ENCODE results near the gene KLF3. TPM values are rescaled to one million over a fixed set of nuclear protein-coding genes. Genes with fewer than 3 reads are reported as not detected.
A peak's percentile ranks its signal among the peaks of the same experiment; 100 is the strongest.

KLF3 gene
- total RNA-seq, 2 experiments from 2014 or later = 8.1 to 8.3 TPM

DNA sequence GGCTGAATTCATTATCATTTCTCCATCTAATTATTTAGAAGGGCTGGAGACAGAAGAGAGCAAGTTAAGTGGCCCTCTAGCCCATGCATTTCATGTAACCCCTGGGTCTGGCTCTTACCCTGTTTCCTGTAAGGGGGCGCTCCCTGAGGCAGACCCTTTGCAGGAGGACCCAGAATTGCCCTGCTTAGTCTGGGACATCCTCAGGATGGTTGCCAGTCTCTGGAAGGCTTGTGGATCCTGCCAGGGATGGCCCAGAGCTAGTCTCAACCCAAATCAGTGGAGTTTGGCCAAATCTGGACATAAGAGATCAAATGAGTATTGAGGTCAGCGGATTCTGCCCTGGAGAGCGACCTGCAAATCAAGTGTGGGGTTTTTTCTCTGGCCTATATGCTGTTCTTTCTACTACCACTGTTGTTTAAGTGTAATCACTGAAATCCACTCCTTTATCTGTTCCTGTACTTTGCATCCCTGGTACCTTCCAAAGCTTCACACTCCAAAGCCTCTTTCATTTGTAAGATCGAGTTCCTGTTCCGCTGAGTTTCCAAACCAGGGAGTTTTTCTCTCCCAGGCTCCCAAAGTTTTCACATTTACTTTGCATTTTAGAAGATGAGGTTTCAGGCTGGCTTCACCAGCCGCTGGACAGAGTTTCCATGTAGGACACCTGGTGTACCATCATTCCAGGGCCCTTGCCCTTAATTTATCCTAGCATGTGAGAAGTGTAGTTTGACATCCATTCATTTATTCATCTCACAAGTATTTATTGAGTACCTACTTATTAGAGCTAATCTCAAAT lies 6.3 kb downstream of the KLF3 start:
- ChIA-PET POLR2A (no interaction called here), CTCF (interaction anchor here (2.9 kb wide), 2 partner anchors 351 to 491 kb away, joined by 17 read pairs; no protein-coding TSS in a partner anchor)
- H3K4me3 Mint-ChIP-seq = no peak overlapping the region

DNA sequence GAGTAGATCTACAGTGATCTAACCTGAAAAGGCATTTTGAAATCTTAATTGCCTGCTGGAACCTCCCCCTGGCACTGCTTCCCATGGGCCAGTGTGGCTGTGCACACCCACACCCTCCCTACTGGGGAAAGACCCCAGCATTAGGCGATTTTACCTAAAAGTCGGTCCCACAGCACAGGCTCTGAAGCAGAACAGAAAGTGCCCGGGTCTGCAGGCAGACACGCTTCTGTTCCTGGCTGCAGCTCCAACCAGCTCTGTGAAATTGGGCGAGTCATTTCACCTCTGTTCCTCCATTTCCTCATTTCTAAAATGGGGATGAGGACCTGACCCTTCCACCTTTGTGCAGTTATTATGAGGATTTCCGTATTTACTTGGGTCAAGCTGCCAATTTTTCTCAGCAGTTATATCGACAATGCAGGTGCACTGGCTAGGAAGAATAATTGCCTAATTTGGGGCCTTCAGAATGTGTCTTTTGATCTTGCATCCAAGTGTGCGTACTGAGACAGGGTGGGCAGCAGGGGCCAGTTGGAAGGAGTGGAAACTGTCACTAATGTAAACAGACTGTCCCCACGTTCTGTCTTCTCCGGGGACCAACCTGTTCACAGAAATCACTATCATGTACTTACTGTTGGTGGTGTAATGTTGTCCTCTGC lies 7.1 kb downstream of the KLF3 start:
- H3K36me3 Mint-ChIP-seq (ENCODE audit: low read depth) = no peaks in the 10 kb centered on the region
- no peak for DNase-seq
- CTCF ChIA-PET = interaction anchor here (1.2 to 2.9 kb wide), 3 partner anchors 352 to 491 kb away, joined by 5 to 17 read pairs (median 17); no protein-coding TSS in a partner anchor
- H3K27me3 Mint-ChIP-seq (ENCODE audit: low read depth) = no peaks in the 10 kb centered on the region
- POLR2A ChIA-PET = no interaction called here
- peaks cover 82% of the 10 kb centered on the region for H3K4me1 Mint-ChIP-seq (ENCODE audit: low read depth)
- no peaks in the 10 kb centered on the region for H3K9me3 Mint-ChIP-seq (ENCODE audit: insufficient read depth)
- no peak for ATAC-seq
- H3K27ac Mint-ChIP-seq = no peak overlapping the region
- H3K4me3 Mint-ChIP-seq = no peak overlapping the region

More for the DNA sequence above, 6.3 kb downstream of the KLF3 start:
- Mint-ChIP-seq H3K9me3 (ENCODE audit: insufficient read depth) (no peaks in the 10 kb centered on the region), H3K27ac (no peak overlapping the region), H3K4me1 (ENCODE audit: low read depth) (peaks cover 83% of the 10 kb centered on the region), H3K36me3 (ENCODE audit: low read depth) (no peaks in the 10 kb centered on the region), H3K27me3 (ENCODE audit: low read depth) (no peaks in the 10 kb centered on the region)
- ATAC-seq = no peak
- no peak for DNase-seq

DNA sequence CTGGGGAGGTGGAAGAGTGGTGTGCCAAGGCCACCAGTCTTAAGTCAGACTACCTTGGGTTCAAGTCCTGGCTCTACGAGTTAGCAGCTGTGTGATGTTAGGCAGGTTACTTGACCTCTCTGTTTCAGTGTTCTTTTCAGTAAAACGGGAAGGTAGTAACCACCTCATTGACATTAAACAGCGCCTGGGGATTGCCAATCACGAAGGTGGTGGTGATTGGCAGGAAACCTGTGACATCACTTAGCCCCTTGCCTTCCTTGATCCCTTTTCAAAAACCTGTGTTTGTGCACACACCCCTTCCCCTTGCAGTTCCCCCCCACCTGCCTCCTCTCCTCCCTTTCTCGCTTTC lies 7.6 kb downstream of the KLF3 start:
- peaks cover 77% of the 10 kb centered on the region for H3K4me1 Mint-ChIP-seq (ENCODE audit: low read depth)
- no peaks in the 10 kb centered on the region for H3K36me3 Mint-ChIP-seq (ENCODE audit: low read depth)
- DNase-seq (no peak), ATAC-seq (no peak)
- POLR2A ChIA-PET = no interaction called here
- H3K4me3 Mint-ChIP-seq = no peak overlapping the region
- H3K27me3 Mint-ChIP-seq (ENCODE audit: low read depth) = no peaks in the 10 kb centered on the region
- CTCF ChIA-PET = interaction anchor here (1.2 to 2.9 kb wide), 3 partner anchors 353 to 492 kb away, joined by 5 to 17 read pairs (median 17); no protein-coding TSS in a partner anchor
- no peaks in the 10 kb centered on the region for H3K9me3 Mint-ChIP-seq (ENCODE audit: insufficient read depth)
- H3K27ac Mint-ChIP-seq = no peak overlapping the region

DNA sequence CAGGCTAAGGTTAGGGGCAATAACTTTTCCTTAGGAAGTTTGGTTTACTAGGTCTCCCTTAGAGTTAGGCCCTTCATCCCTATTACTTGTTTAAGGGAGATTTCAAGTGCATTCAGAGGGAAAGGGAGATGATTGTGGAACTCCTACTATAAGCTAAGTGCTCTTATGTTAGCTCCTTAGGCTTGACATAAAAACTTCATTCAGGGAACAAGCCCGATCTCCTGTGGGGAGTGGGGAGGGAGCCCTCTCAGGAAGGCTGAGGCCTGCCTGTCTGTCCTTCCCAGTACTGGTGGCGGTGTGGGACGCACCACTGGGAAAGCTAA lies 8.0 kb downstream of the KLF3 start:
- ATAC-seq = no peak
- CTCF ChIA-PET = interaction anchor here (1.2 to 2.9 kb wide), 3 partner anchors 353 to 492 kb away, joined by 5 to 17 read pairs (median 17); no protein-coding TSS in a partner anchor
- peaks cover 72% of the 10 kb centered on the region for H3K4me1 Mint-ChIP-seq (ENCODE audit: low read depth)
- no peaks in the 10 kb centered on the region for H3K9me3 Mint-ChIP-seq (ENCODE audit: insufficient read depth)
- peak overlapping the region; percentile 67 for H3K27ac Mint-ChIP-seq
- H3K36me3 Mint-ChIP-seq (ENCODE audit: low read depth) = no peaks in the 10 kb centered on the region
- H3K27me3 Mint-ChIP-seq (ENCODE audit: low read depth) = no peaks in the 10 kb centered on the region
- no peak overlapping the region for H3K4me3 Mint-ChIP-seq
- DNase-seq = no peak
- POLR2A ChIA-PET = no interaction called here

DNA sequence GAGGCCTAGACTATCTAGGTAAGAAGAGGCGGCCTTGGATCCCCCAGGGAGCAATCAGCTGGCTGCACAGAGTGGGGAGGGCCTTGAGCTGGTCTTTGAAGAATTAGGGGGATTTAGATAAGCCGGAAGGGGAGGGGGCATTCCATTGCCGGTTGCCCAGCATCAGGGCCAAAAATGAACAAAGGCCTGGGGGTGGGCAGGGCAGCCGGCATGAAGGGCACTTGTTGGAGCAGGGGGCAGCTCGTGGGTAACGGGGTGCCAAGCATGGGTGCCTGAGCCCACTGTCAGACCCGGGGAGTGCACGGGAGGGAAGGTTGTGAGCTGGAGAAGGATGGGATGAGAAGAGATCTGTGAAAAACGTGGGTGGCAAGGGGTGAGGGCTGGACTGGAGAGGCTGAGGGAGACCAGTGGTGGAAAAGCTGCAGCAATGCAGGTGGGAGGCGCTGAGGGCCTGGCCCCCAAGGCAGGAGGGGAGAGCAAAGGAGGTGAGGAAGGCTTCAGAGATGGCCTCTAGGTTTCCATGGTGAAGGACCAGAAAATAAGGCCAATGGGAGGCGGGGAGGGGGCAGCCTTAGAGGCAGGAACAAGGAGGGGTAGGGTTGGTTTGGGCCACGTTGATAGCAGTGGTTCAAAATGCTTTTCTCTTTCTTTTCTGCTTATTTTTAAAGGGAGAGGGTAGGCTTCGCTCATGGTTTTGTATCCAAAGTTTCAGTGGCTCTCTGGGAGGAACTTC lies 8.6 kb downstream of the KLF3 start:
- Mint-ChIP-seq H3K36me3 (ENCODE audit: low read depth) (no peaks in the 10 kb centered on the region), H3K9me3 (ENCODE audit: insufficient read depth) (no peaks in the 10 kb centered on the region), H3K4me1 (ENCODE audit: low read depth) (peaks cover 70% of the 10 kb centered on the region), H3K27me3 (ENCODE audit: low read depth) (no peaks in the 10 kb centered on the region), H3K4me3 (no peak overlapping the region), H3K27ac (peak overlapping the region; percentile 67)
- DNase-seq = no peak
- POLR2A ChIA-PET = no interaction called here
- ATAC-seq = no peak
- CTCF ChIA-PET = interaction anchor here (1.2 to 2.9 kb wide), 3 partner anchors 354 to 493 kb away, joined by 5 to 17 read pairs (median 17); no protein-coding TSS in a partner anchor

DNA sequence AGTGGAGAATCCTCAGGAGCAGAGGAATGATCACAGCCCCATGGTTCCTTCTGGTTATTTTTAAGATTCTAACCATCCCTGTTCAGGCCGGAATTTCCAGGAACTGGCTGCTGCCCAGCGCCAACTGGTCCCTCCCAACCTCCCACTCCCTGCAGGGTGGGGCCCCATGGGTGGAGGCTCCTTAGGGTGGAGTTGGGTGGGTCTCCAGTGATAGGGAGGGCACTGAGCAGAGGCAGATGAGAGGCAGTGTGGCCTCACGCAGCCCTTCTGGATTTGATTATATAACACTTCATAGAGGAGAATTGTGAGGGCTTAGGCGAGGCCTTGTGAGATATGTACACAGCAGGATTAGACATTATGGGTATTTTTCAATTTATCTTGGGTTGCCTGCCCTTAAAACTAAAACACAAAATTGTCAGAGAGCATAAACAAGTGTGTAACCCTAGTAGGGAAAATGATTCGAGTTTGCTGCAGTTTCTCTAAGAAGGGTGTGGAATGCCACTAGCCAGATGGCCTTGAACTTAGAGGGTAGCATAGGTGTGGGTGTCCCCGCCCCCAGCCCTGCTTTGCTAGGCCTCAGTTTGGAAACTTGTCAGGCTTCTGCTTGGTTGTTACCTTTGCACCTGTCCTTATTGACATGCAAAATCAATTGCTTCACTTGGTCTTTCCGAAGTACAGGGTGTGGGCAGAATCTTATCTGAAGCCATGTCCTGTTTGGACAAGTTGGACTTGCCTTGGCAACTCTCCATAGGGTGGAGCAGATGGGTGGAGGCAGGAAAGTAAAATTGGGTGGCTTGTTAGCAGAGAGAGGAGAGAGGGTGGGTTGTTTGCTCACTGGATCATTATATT lies 9.4 kb downstream of the KLF3 start:
- no peak for ATAC-seq
- Mint-ChIP-seq H3K27me3 (ENCODE audit: low read depth) (no peaks in the 10 kb centered on the region), H3K9me3 (ENCODE audit: insufficient read depth) (no peaks in the 10 kb centered on the region), H3K4me1 (ENCODE audit: low read depth) (peaks cover 71% of the 10 kb centered on the region), H3K36me3 (ENCODE audit: low read depth) (no peaks in the 10 kb centered on the region), H3K27ac (peak overlapping the region; percentile 6), H3K4me3 (no peak overlapping the region)
- POLR2A ChIA-PET = no interaction called here
- no peak for DNase-seq
- CTCF ChIA-PET = interaction anchor here (2.0 to 6.1 kb wide), 6 partner anchors 354 to 541 kb away, joined by 9 to 192 read pairs (median 17); no protein-coding TSS in a partner anchor

DNA sequence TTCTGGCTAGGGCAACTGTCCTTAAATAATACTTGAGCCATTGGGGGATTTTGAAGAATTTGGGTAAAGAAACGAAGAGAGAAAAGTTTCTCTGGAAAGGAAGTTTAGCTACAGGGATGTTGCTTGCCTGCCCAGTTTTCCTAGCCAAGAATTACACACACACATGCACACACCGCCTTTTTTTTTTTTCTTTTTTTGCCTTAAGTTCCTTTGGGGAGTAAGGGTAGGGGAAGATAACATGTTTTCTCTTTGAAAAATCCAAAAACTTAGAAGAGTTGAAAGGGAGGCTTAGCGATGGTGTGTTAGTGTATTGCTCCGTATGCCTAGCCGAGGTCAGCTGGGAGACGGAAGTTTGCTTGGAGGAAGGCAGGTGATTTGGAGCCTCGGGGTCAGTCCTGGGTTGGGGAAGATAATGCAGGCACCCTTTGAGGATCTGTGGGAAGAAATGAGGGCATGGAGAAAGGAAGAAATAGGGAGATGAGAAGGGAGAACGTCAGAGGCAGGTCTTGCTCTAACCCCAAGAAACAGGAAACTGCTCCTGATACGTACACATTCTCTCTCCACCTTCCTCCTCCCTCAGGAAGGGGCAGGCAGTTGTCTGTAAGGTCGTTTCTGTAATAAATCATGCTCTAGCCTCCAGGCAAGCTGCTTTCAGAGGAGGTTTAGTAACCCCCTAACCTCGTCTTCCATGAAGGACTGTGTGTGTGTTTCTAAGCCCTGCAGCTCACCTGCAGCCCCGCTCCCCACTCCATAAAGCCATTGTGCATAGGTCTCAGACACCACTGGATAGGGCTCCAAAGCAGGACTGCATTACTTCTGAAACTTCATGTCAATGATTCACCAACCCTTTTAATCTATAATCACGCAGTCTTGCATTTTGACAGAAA lies 10.5 kb downstream of the KLF3 start:
- no peak for DNase-seq
- Mint-ChIP-seq H3K4me3 (peak overlapping the region; percentile 26), H3K27ac (peak overlapping the region; percentile 51), H3K9me3 (ENCODE audit: insufficient read depth) (no peaks in the 10 kb centered on the region), H3K36me3 (ENCODE audit: low read depth) (no peaks in the 10 kb centered on the region), H3K4me1 (ENCODE audit: low read depth) (peaks cover 62% of the 10 kb centered on the region), H3K27me3 (ENCODE audit: low read depth) (no peaks in the 10 kb centered on the region)
- no peak for ATAC-seq
- ChIA-PET POLR2A (interaction anchor here (1.0 kb wide), 1 partner anchor 354 kb away, joined by 5 read pairs; no protein-coding TSS in a partner anchor), CTCF (interaction anchor here (0.6 to 6.1 kb wide), 44 partner anchors 7 to 615 kb away, joined by 3 to 192 read pairs (median 4); partner anchors contain the start of gene TLR10)

DNA sequence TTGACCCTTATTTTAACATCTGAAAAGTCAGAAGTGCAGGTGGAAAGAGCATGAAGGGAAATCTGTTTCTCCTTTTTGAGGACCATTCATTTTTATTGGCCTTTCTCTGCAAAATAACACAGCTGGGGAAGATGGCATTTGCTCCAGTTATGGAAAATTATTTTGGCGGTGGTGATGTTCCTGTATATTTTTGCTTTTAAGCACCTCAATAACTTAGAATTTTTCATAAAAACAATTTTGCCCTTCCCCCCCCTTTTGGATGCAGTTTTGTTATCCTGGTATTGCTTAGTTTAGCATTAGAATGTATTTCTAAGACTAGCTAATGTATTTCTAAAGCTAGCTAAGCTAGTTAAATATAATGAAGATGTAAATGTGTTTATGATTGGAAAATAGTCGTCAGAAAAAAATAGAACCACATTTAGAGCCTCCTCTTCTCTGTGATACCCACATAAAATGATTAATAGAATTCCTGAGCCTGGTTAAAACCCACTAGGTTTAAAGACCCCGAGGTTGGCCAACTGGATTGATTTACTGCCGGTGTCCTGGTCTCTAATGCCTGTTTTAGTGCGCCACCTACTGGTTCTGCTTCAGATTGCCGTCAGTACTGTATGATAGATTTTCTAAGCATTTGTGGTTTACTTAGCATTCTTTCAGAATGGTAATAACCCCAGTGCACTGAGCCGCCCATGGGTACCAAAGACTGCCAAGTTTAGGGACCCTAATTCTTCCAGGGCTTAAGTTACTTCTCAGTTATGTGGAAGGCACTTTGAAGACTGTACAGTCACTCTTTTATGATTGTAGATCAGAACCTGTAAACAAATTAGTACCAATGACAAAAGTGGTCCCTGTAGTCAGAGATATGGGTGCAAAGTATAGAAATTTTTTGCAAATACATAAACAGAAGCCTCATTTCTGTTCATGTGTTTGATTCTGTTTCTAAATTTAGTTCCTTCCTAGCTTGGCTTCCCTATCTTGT lies 11.4 kb downstream of the KLF3 start:
- no peaks in the 10 kb centered on the region for H3K27me3 Mint-ChIP-seq (ENCODE audit: low read depth)
- peak; percentile 77 for ATAC-seq
- H3K9me3 Mint-ChIP-seq (ENCODE audit: insufficient read depth) = no peaks in the 10 kb centered on the region
- H3K36me3 Mint-ChIP-seq (ENCODE audit: low read depth) = peaks cover 2% of the 10 kb centered on the region
- no peak overlapping the region for H3K27ac Mint-ChIP-seq
- H3K4me3 Mint-ChIP-seq = no peak overlapping the region
- DNase-seq = peak; percentile 90
- CTCF ChIA-PET = interaction anchor here (0.6 to 6.1 kb wide), 45 partner anchors 8 to 616 kb away, joined by 3 to 192 read pairs (median 4); partner anchors contain the start of gene TLR10
- peaks cover 61% of the 10 kb centered on the region for H3K4me1 Mint-ChIP-seq (ENCODE audit: low read depth)
- POLR2A ChIA-PET = interaction anchor here (1.0 to 1.6 kb wide), 2 partner anchors 355 to 495 kb away, joined by 3 to 5 read pairs; no protein-coding TSS in a partner anchor

DNA sequence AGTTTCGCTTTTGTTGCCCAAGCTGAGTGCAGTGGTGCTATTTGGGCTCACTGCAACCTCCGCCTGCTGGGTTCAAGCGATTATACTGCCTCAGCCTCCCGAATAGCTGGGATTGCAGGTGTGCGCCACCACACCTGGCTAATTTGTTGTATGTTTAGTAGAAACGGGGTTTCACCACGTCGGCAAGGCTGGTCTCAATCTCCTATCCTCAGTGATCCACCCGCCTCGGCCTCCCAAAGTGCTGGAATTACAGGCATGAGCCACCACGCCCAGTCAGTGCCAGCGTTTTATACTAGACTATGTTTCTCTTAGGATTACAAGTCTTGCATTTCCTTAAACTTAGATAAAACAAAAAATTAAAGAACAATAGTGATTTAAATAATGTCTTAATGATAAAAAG lies 13.0 kb downstream of the KLF3 start:
- H3K4me3 Mint-ChIP-seq = no peak overlapping the region
- ChIA-PET CTCF (interaction anchor here (0.8 to 6.1 kb wide), 7 partner anchors 9 to 498 kb away, joined by 3 to 192 read pairs (median 17); no protein-coding TSS in a partner anchor), POLR2A (interaction anchor here (1.6 kb wide), 1 partner anchor 497 kb away, joined by 3 read pairs; no protein-coding TSS in a partner anchor)
- ATAC-seq = no peak
- no peaks in the 10 kb centered on the region for H3K27me3 Mint-ChIP-seq (ENCODE audit: low read depth)
- peaks cover 11% of the 10 kb centered on the region for H3K36me3 Mint-ChIP-seq (ENCODE audit: low read depth)
- no peak for DNase-seq
- H3K9me3 Mint-ChIP-seq (ENCODE audit: insufficient read depth) = no peaks in the 10 kb centered on the region
- peaks cover 45% of the 10 kb centered on the region for H3K4me1 Mint-ChIP-seq (ENCODE audit: low read depth)
- H3K27ac Mint-ChIP-seq = no peak overlapping the region

Data from activated CD8-positive, alpha-beta T cell treated with anti-CD3 and anti-CD28 coated beads, Interleukin-2, amount 10 ng/mL, durations not matched to agents 7 days and 5 days (primary cell).